ENCODE data around the gene RELCH.

RELCH gene

GRCh38 chr18:62249478-62250097 lies 62.5 kb downstream of the RELCH start:
- peak; percentile 22 to 47 for DNase-seq (ENCODE audit: low read depth in 2 of 2)

DNA sequence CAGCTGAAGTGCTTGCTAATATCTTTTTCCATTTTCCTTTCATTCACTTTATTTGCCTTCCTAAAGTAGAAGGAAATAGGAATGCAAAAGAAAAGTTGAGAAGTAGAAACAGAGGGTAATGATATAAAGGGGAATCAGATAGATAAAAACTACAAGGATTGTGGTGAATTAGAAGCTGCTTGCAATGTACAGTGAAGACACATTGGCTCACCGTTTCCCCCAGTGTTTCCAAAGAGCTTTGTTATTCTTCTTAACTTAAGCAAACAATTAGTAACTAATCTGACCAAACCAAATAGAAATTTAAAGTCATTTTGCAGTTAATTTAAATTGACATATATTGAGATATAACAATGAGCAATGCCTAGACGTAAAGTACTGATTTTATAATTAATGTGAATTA lies 63.4 kb downstream of the RELCH start:
- DNase-seq (ENCODE audit: low read depth in 2 of 2), result no peak

DNA sequence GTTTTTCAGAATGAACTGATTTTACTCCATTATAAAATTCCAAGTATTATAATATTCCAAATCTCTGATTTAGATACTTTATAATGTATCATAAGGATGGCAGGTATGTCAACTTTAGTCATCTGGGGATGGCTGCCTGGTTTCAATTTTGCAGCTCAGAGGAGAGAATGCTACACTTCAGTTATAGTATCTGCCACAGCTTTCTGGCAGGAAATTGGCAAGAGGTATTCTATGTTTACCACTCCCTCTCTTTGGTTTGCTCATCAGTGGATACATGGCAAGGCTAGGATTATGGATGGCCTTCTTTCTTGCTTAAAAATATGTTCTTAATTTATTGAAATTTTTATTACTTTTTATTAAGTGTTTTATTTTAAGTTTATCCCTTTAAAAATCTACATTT lies 71.0 kb downstream of the RELCH start:
- no peak for DNase-seq (ENCODE audit: low read depth in 2 of 2)

DNA sequence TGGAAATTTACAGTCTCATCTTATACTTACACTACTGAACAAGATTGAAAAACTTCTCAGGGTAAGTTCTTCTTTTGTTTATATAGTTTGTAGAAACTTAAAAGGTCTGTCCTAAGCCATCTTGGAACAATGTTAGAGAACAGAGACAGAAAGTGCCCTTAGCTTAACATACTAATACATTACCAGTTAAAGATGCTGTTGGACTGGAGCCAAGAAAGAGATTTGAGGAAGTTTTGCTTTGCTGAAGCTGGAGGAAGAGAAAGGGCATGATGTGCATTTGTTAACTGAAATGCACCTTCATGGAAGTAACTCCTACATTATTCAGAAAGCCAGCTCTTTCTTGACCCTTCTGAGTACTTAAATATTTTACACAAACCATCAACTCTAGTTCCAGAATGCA lies 71.6 kb downstream of the RELCH start:
- DNase-seq (ENCODE audit: low read depth in 2 of 2), result no peak

- no peak for DNase-seq (ENCODE audit: low read depth in 2 of 2)
Observed at GRCh38 chr18:62262061-62262460, 75.0 kb downstream of the RELCH start.

GRCh38 chr18:62264984-62265383 lies 77.9 kb downstream of the RELCH start:
- no peak for DNase-seq (ENCODE audit: low read depth in 2 of 2)

- no peak for DNase-seq (ENCODE audit: low read depth in 2 of 2)
Observed at GRCh38 chr18:62277045-62277444, 90.0 kb downstream of the RELCH start.

GRCh38 chr18:62279561-62279960 lies 92.5 kb downstream of the RELCH start:
- no peak for DNase-seq (ENCODE audit: low read depth in 2 of 2)

GRCh38 chr18:62280058-62280457 lies 93.0 kb downstream of the RELCH start:
- DNase-seq (ENCODE audit: low read depth in 2 of 2), result no peak

DNA sequence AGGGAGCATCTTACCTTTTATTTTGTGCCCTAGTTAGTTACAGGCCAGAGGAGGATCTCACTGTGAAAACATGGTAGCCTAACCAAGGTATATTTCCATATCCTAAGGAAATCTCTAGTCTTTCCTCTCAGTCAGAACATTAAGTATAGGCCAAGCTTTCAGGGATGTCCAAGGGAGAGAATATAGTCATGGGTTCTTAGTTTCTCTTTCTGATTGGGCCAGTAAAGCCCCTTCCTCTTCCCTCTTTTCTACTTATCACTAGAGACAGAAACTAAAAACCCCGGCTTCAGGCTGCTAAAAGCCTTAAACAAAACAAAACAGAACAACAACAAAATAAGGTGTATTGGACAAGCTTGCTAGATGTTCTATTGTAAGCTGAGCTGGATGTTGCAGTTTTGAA lies 93.7 kb downstream of the RELCH start:
- no peak for DNase-seq (ENCODE audit: low read depth in 2 of 2)

GRCh38 chr18:62281684-62282083 lies 94.6 kb downstream of the RELCH start:
- no peak for DNase-seq (ENCODE audit: low read depth in 2 of 2)

DNA sequence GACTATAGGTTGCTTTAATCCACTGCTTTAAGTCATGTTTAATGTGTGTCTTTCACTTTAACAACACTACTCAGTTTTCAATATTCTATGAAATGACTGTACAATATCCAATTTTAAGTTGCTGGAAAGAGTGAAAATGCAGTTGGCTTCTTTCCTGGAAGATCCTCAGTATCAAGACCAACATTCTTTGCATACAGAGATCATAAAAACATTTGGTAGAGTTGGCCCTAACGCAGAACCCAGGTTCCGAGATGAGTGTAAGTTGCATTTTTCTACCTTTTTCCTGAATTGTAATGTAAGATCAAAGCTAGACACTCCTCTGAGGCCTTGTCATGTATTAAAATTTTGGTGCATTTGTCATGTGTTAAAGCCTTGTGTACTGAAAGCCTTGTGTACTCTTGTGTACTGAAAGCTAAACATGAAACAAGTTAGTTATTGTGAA lies 95.2 kb downstream of the RELCH start:
- DNase-seq (ENCODE audit: low read depth in 2 of 2), result no peak

- DNase-seq (ENCODE audit: low read depth in 2 of 2), result no peak
Observed at GRCh38 chr18:62284637-62285036, 97.6 kb downstream of the RELCH start.

DNA sequence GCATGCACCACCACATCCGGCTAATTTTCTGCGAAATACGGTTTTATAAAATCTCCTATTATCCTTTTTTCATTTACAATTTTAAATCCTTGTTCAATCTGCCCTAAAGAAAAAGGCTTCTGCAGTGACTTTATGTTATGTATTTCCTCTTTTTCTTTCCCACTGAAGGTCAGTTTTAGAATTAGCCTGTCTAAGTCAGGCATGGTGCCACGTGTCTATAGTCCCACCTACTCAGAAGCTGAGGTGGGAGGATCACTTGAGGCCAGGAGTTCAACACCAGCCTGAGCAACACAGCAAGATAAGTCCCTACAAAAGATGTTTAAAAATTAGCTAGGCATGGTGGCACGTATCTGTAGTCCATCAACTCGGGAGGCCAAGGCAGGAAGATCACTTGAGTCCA lies 98.2 kb downstream of the RELCH start:
- DNase-seq (ENCODE audit: low read depth in 2 of 2), result no peak

- DNase-seq (ENCODE audit: low read depth in 2 of 2), result no peak
Observed at GRCh38 chr18:62287781-62288664, 101.0 kb downstream of the RELCH start.

DNA sequence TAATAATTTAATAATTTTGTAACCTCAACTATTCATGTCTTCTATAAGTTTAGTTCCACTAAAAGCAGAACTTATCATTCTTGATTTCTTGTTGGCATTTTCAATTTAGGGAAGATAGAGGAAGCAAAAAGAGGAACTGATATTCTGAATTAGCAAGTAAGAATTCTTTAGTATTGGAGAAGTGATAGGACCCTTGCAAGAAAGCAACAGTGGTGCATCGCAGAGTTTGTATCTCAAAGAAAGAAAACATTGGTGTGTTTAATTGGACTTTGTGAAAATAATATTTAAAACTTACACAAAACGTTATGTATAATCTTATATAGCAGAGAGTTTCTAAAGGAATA lies 101.6 kb downstream of the RELCH start:
- DNase-seq (ENCODE audit: low read depth in 2 of 2), result no peak

GRCh38 chr18:62289047-62289446 lies 102.0 kb downstream of the RELCH start:
- DNase-seq (ENCODE audit: low read depth in 2 of 2), result no peak

GRCh38 chr18:62294073-62294472 lies 107.0 kb downstream of the RELCH start:
- no peak for DNase-seq (ENCODE audit: low read depth in 2 of 2)

GRCh38 chr18:62300359-62300963 lies 113.4 kb downstream of the RELCH start:
- no peak for DNase-seq (ENCODE audit: low read depth in 2 of 2)

- no peak for DNase-seq (ENCODE audit: low read depth in 2 of 2)
Observed at GRCh38 chr18:62301322-62301721, 114.3 kb downstream of the RELCH start.

DNA sequence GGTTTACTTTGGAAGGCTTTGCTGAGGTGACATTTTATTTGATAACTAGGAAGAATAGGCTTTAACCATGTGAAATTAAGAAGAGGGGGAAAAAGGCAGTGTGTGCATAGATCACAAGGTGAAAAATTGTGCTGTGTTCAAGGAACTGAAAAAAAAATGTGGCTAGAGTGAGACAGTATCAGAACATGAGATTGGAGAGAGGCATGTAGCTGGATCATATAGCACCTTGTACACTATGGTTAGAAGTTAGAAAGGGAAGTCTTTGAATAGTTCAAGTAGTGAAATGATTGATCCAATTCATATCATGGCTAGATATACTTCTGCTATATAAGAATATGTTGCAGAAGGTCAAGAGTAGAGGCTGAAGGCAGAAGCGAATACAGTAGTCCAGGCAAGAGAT lies 125.8 kb downstream of the RELCH start:
- DNase-seq (ENCODE audit: low read depth in 2 of 2), result no peak

- DNase-seq (ENCODE audit: low read depth in 2 of 2), result no peak
Observed at GRCh38 chr18:62318228-62319180, 131.4 kb downstream of the RELCH start.

All from stimulated activated CD4-positive, alpha-beta T cell treated with anti-CD3 and anti-CD28 coated beads, Interleukin-1b, Interleukin-23, amount 100 ng/mL, for 1 hour (primary cell).